ENCODE measurements around the gene COL15A1. TPM values are rescaled to one million over a fixed set of nuclear protein-coding genes. Genes with fewer than 3 reads are reported as not detected.

Gene COL15A1
- total RNA-seq, 6 experiments from 2014 or later: 0.20 to 0.50 (median 0.32) TPM

- no peak for TF ChIP-seq CTCF (IDR thresholded peaks at IDR 0.05)
- no peak for DNase-seq
These were observed 43.4 kb downstream of the COL15A1 start for GRCh38 chr9:98986866-98987651.

GRCh38 chr9:98989036-98990000, 45.6 kb downstream of the COL15A1 start:
- Mint-ChIP-seq H3K27me3 (ENCODE audit: insufficient read depth) (peaks cover 10% of the 10 kb centered on the region), H3K4me3 (peak overlapping the region; percentile 25), H3K36me3 (ENCODE audit: low read depth) (no peaks in the 10 kb centered on the region), H3K9me3 (no peaks in the 10 kb centered on the region), H3K27ac (peak overlapping the region; percentile 79), H3K4me1 (ENCODE audit: low read depth) (peaks cover 33% of the 10 kb centered on the region)
- peak; percentile 98 for DNase-seq
- TF ChIP-seq CTCF (IDR thresholded peaks at IDR 0.05): peak; percentile 61

More at GRCh38 chr9:98986866-98987651, 43.4 kb downstream of the COL15A1 start:
- H3K4me3 Mint-ChIP-seq: no peak overlapping the region
- H3K27ac Mint-ChIP-seq: no peak overlapping the region
- no peaks in the 10 kb centered on the region for H3K9me3 Mint-ChIP-seq
- no peaks in the 10 kb centered on the region for H3K36me3 Mint-ChIP-seq (ENCODE audit: low read depth)
- peaks cover 8% of the 10 kb centered on the region for H3K27me3 Mint-ChIP-seq (ENCODE audit: insufficient read depth)
- H3K4me1 Mint-ChIP-seq (ENCODE audit: low read depth): peaks cover 54% of the 10 kb centered on the region

- H3K4me1 Mint-ChIP-seq (ENCODE audit: low read depth): peaks cover 35% of the 10 kb centered on the region
- TF ChIP-seq CTCF (IDR thresholded peaks at IDR 0.05): no peak
- DNase-seq: no peak
- H3K9me3 Mint-ChIP-seq: no peaks in the 10 kb centered on the region
- H3K36me3 Mint-ChIP-seq (ENCODE audit: low read depth): no peaks in the 10 kb centered on the region
- peak overlapping the region; percentile 25 for H3K4me3 Mint-ChIP-seq
- peak overlapping the region; percentile 79 for H3K27ac Mint-ChIP-seq
- H3K27me3 Mint-ChIP-seq (ENCODE audit: insufficient read depth): peaks cover 10% of the 10 kb centered on the region
These were observed 46.6 kb downstream of the COL15A1 start for GRCh38 chr9:98990181-98990870.

GRCh38 chr9:98992107-98992884, 48.6 kb downstream of the COL15A1 start:
- Mint-ChIP-seq H3K27ac (no peak overlapping the region), H3K4me1 (ENCODE audit: low read depth) (peaks cover 38% of the 10 kb centered on the region), H3K27me3 (ENCODE audit: insufficient read depth) (peaks cover 6% of the 10 kb centered on the region), H3K36me3 (ENCODE audit: low read depth) (no peaks in the 10 kb centered on the region), H3K9me3 (no peaks in the 10 kb centered on the region), H3K4me3 (no peak overlapping the region)
- no peak for TF ChIP-seq CTCF (IDR thresholded peaks at IDR 0.05)
- no peak for DNase-seq
